ENCODE measurements around the gene XCR1.

DNA sequence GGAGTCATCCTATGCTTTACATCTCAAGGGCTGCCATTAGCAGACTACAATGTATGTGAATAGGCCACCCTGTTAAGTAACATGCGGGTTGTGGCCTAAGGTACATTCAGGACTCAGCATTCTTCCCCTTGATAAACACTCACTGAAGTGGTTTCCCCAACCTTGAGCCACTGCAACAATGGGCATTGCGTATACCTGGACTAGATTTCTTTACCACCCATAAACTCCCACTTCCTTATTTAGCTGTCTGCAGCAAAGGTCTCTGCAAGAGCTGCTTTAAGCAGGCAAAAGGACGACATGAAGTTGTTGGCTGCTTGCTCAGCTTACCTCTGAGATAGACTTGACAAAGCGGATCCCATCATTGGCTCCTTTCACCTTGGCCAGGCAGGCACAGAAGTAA, 47.9 kb downstream of the XCR1 start:
- TF ChIP-seq CTCF (IDR thresholded peaks at IDR 0.05) = no peak
- no peak for TF ChIP-seq POLR2A (IDR thresholded peaks at IDR 0.05)
